Measurements from ENCODE around the gene MRFAP1. TPM values are rescaled to one million over a fixed set of nuclear protein-coding genes. Genes with fewer than 3 reads are reported as not detected.

MRFAP1 gene
- polyA plus RNA-seq, 1 donor from 2014 or later: 322 TPM

GRCh38 chr4:6647169-6647568 is 6.7 kb downstream of the MRFAP1 start:
- Histone ChIP-seq H3K36me3 (ENCODE audit: insufficient read depth, low read length) (peaks cover 12% of the 10 kb centered on the region), H3K27me3 (ENCODE audit: insufficient read depth, low read depth, low read length) (no peaks in the 10 kb centered on the region), H3K9ac (ENCODE audit: low read length) (no peak overlapping the region), H3F3A (ENCODE audit: insufficient read depth, low read length, poor library complexity, severe bottlenecking) (no peaks in the 10 kb centered on the region), H3K4me2 (ENCODE audit: low read length) (no peak overlapping the region), H3K4me3 (ENCODE audit: low read length) (no peak overlapping the region), H3K9me3 (ENCODE audit: low read length) (no peaks in the 10 kb centered on the region), H2AFZ (ENCODE audit: low read depth, low read length) (no peak overlapping the region), H3K79me2 (replicated peaks; ENCODE audit: insufficient read depth, low read length) (peaks cover 25% of the 10 kb centered on the region), H3K9me2 (ENCODE audit: insufficient read depth, low read length) (no peaks in the 10 kb centered on the region), H3K27ac (ENCODE audit: low read length) (no peak overlapping the region), H4K20me1 (ENCODE audit: insufficient read depth) (no peaks in the 10 kb centered on the region)
- TF ChIP-seq RAD21 (conservative IDR thresholded peaks at IDR 0.05): no peak
- TF ChIP-seq EZH2 (IDR thresholded peaks at IDR 0.05; ENCODE audit: borderline replicate concordance, insufficient read depth, low read length, poor library complexity, severe bottlenecking): no peak
- TF ChIP-seq EP300 (conservative IDR thresholded peaks at IDR 0.05; ENCODE audit: poor library complexity, severe bottlenecking): no peak
- TF ChIP-seq TAF1 (IDR thresholded peaks at IDR 0.05; ENCODE audit: low read depth): no peak
- no peak for TF ChIP-seq MXI1 (conservative IDR thresholded peaks at IDR 0.05; ENCODE audit: poor library complexity, severe bottlenecking)
- no peak for TF ChIP-seq SMC3 (conservative IDR thresholded peaks at IDR 0.05; ENCODE audit: poor library complexity)
- TF ChIP-seq POLR2AphosphoS5 (IDR thresholded peaks at IDR 0.05): no peak
- TF ChIP-seq REST (IDR thresholded peaks at IDR 0.05; ENCODE audit: borderline replicate concordance): no peak
- no peak for TF ChIP-seq CTCF (IDR thresholded peaks at IDR 0.05; ENCODE audit: poor library complexity, severe bottlenecking)

- Histone ChIP-seq H3F3A (ENCODE audit: insufficient read depth, low read length, poor library complexity, severe bottlenecking) (no peaks in the 10 kb centered on the region), H2AFZ (ENCODE audit: low read depth, low read length) (no peak overlapping the region), H3K27me3 (ENCODE audit: insufficient read depth, low read depth, low read length) (no peaks in the 10 kb centered on the region), H3K9me2 (ENCODE audit: insufficient read depth, low read length) (no peaks in the 10 kb centered on the region), H4K20me1 (ENCODE audit: insufficient read depth) (no peaks in the 10 kb centered on the region), H3K4me3 (ENCODE audit: low read length) (no peak overlapping the region), H3K27ac (ENCODE audit: low read length) (no peak overlapping the region), H3K9me3 (ENCODE audit: low read length) (no peaks in the 10 kb centered on the region), H3K4me2 (ENCODE audit: low read length) (no peak overlapping the region), H3K9ac (ENCODE audit: low read length) (no peak overlapping the region), H3K36me3 (ENCODE audit: insufficient read depth, low read length) (peaks cover 6% of the 10 kb centered on the region), H3K79me2 (replicated peaks; ENCODE audit: insufficient read depth, low read length) (peaks cover 20% of the 10 kb centered on the region)
- no peak for TF ChIP-seq TAF1 (IDR thresholded peaks at IDR 0.05; ENCODE audit: low read depth)
- no peak for TF ChIP-seq CTCF (IDR thresholded peaks at IDR 0.05; ENCODE audit: poor library complexity, severe bottlenecking)
- no peak for TF ChIP-seq REST (IDR thresholded peaks at IDR 0.05; ENCODE audit: borderline replicate concordance)
- no peak for TF ChIP-seq EZH2 (IDR thresholded peaks at IDR 0.05; ENCODE audit: borderline replicate concordance, insufficient read depth, low read length, poor library complexity, severe bottlenecking)
- no peak for TF ChIP-seq EP300 (conservative IDR thresholded peaks at IDR 0.05; ENCODE audit: poor library complexity, severe bottlenecking)
- no peak for TF ChIP-seq MXI1 (conservative IDR thresholded peaks at IDR 0.05; ENCODE audit: poor library complexity, severe bottlenecking)
- TF ChIP-seq SMC3 (conservative IDR thresholded peaks at IDR 0.05; ENCODE audit: poor library complexity): no peak
- TF ChIP-seq POLR2AphosphoS5 (IDR thresholded peaks at IDR 0.05): no peak
- no peak for TF ChIP-seq RAD21 (conservative IDR thresholded peaks at IDR 0.05)
These were observed 7.2 kb downstream of the MRFAP1 start for GRCh38 chr4:6647582-6648230.

All from neural cell (in vitro differentiated cells).